IPS-11a (cell line): ENCODE results near the gene SLC9A3.
"Not testable (repeated sequence)": the region's sequence is repeated elsewhere in the genome, so short reads cannot be mapped to it uniquely, and the experiment has no call there.

Experiments
- H3K4me3 ChIP-seq: one replicate; pipeline ENCODE4 v1.5.1; 2013; ENCODE audit warnings: low read depth, low read length, control low read depth

The SLC9A3 gene

DNA sequence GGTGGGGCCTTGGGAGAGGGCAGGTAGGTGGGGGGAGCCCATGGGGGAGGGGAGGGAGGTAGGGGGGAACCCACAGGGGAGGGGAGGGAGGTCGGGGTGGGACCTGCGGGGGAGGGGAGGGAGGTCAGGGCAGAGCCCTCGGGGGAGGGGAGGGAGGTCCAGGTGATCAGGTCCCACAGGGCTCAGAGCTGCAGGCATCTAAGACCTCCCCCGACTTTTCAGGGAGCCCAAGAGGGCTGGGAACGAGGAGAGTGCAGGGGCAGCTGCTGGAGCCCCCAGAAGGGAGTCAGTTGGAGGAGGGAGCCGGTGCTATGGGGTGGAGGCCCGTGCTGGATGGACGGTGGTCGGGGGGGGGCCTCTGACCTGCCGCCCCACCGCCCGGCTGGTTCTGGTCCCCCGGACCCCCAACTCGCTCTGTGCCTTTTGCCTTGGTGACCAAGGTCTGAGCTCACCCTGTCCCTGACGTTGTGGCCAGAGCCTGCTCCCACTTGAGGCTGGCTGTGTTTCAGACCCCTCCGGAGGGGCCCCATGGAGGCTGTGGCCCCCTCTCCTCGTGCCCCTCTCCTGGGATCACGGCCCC, 31.8 kb downstream of the SLC9A3 start:
- H3K4me3 ChIP-seq, result no peak overlapping the region

DNA sequence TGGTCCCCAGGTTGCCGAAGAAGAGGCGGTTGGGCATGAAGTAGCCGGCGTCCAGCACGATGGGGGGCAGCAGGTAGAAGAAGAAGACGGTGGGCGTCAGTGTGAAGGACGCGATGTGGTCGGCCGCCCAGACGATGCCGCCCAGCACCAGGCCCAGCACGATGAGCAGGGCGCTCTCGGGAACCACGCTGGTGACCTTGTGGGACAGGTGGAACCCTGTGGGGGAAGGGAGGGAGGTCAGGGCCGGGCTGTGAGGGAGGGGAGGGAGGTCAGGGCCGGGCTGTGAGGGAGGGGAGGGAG, 32.4 kb downstream of the SLC9A3 start:
- no peak overlapping the region for H3K4me3 ChIP-seq

DNA sequence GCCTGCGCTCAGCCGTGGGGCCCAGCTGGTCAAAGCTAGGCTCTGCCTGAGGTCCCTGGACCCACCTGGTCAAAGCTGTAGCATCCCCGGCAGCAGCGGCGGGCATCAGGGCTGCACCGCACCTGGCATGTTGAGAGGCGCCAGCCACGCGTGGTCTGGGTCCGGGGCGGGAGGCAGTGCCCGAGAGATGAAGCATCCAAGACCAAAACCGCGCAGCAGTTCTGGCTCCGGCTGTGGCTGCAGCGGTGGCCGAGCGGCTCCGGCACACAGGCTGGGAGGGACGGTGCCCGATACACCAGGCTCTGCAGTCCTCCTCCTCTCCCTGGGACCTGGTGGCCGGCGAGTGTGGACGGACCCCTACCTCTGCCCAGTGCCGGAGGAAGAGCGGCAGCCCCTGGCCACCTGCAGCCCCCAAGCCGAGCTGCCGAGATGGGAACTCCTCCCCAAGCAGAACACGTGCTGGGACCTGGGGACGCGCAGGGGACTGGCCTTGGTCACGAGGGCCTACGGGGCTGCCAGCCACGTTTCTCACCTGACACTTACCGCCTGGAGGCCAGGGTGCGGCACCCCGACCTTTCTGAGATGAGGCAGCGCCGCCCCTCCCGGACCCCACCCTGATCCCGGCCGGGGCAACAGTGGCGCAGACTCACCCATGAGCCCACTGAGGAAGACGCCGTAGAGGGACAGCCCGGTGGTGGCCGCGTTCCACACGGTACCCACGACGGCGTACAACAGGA, 33.0 kb downstream of the SLC9A3 start:
- H3K4me3 ChIP-seq, result no peak overlapping the region

DNA sequence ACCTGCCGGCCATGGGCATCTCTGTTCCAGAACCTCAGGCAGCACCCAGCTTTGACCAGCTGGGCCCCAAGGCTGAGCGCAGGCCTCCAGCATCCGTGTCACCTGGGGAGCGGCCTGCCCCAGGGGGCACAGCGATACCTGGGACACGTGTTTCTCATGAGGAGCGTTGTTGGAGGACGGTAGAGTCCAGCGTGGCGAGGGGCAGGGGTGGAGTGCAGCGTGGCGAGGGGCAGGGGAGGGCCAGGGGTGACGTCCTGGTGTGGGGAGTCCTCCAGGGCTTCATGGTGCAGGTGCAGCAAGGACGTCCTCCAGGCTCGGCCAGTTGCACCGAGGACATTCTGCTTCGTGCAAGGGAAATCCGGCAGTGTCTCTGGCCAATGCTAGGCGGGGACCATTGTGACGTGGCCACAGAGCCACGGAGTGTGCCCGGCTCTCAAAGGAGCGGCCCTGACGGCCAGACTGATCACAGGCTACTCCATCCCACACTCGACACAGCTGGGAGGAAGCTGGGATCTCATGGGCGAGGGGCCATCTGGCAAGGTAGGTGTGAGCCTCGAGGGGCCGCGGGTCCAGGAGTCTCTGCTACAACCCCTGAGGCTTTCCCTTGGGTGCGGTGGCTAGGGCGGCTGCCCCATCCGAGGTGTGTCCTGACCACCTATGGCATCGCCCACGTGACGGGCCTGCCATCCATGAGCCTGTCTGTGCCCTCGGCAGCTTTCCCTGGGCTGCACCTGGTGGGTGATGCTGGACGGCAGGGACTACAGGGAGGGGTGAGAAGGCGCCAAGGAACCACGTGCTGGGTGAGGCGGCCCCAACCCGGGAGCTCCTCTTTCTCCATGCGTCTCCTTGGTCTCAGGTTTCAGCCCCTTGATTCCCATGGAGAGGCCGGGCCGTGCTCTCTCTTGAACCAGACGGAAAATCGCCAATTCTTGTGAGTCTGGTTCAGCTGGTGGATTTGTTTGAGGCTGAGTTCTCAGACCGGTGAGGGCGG, 33.8 kb downstream of the SLC9A3 start:
- H3K4me3 ChIP-seq, result no peak overlapping the region

DNA sequence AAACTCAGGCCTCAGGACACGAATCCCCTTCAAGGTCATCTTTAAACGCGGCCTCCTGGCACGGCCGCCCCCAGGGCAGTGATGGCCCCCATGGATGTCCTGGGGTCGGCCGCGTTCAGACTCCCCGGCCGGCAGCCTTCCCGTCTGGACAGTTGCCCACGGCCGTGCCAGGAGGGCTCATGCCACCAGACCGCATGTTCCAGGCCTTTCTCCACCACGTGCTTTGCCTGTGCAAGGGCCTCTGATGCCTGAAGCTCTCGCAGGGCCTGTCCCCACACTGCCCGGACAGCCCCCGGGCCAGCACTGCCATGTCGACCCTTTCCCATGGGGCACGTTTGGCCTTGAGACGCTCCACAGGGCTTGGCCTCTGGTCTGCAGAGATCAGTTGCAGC, 34.6 kb downstream of the SLC9A3 start:
- H3K4me3 ChIP-seq, result no peak overlapping the region

DNA sequence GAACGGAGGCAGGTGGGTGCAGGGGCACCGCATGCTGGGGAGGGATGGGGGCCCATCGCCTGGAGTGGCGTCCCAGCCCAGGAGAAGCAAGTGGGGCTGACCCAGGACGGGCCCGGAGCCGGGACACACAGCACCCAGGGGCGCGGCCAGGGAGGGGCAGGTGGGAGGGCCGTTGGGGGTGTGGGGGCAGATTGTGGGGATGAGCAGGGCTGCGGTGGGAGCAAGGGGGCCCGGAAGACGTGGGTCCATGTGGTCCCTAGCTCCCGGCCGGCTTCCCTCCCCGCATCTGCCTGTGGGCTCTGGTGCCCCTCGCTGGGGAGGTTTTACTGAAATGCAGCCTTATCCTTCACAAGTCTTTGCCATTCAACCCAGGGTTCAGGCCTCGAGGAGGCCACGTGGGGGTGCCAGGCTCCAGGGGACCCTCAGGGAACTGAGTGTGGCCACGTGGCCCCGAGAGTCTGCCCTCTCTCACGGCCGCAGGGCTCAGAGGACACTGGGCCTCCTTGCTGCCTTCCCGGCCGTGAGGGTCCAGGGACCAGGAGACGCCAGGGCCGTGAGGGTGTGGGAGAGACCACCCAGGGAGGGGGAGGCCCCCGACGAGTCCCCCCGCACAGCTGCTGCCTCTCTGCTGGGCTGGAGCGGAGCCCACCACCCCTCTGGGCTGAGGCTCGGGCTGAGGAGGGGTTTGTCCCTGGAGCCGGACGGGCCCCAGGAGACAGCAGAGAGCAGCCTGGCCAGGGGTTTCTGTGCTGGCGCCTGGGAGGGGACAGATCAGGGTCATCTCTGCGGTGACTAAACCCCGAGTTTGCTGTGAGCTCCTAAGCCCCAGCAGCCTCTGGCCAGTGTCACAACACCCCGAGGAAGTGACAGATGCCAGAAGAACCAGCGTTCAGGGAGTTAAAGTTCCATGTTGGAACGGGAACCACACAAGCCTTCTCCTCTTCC, 35.2 kb downstream of the SLC9A3 start:
- no peak overlapping the region for H3K4me3 ChIP-seq

DNA sequence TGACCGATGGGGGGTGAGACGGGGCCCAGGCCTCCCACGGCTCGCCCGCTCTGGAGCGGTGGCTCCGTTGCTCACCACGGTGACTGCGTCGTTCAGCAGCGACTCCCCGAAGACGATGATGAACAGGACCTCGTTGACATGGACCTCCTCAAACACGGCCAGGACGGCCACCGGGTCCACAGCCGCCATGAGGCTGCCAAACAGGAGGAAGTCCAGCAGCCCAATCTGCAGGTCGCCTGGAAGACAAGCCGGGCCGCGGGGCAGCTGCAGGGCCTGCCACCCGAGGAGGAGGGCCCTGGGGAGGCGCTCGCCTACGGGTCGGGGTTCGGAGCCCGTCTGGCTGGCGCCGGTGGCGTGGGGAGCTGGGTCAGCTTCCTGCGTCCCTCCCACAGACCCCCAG, 36.0 kb downstream of the SLC9A3 start:
- no peak overlapping the region for H3K4me3 ChIP-seq

DNA sequence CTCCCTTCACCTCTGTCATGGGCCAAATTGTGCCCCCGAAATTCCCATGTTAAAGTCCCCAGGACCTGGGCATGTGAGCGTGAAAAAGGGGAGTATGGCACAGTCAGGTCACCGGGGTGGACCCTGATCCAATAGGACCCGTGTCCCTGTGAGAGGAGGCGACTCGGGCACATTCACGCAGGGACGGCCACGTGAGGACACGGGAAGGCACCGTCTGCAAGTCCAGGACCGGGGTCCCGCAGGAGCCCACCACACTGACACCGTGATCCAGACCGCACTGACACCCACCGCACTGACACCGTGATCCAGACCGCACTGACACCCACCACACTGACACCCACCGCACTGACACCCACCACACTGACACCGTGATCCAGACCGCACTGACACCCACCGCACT, 37.7 kb downstream of the SLC9A3 start:
- H3K4me3 ChIP-seq, result not testable (repeated sequence)

DNA sequence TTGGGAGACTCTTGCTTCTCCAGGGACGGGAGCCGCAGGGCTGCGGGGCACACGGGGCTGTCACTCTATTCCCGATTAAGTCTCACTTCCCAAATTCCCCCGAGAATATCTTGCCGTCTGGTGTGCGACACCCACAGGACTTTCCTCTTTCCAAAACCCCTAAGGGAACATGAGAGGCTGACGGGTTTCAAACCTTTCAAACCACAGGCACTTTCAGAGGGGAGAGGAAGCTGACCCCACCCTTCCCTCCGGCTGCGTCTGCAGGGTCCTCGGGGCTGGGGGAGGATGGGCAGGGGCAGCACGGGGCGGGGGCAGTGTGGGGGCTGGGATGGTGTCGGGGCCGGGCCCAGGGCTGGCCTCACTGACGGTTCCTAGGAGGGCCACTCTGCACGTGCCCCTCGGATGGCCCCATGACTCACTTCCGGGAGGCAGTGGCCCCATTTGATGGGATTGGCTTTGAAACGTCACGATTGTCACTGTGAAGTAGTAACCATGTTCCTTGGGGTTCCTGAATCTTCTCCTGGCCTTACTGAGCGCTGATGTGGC, 38.2 kb downstream of the SLC9A3 start:
- H3K4me3 ChIP-seq, result no peak overlapping the region

DNA sequence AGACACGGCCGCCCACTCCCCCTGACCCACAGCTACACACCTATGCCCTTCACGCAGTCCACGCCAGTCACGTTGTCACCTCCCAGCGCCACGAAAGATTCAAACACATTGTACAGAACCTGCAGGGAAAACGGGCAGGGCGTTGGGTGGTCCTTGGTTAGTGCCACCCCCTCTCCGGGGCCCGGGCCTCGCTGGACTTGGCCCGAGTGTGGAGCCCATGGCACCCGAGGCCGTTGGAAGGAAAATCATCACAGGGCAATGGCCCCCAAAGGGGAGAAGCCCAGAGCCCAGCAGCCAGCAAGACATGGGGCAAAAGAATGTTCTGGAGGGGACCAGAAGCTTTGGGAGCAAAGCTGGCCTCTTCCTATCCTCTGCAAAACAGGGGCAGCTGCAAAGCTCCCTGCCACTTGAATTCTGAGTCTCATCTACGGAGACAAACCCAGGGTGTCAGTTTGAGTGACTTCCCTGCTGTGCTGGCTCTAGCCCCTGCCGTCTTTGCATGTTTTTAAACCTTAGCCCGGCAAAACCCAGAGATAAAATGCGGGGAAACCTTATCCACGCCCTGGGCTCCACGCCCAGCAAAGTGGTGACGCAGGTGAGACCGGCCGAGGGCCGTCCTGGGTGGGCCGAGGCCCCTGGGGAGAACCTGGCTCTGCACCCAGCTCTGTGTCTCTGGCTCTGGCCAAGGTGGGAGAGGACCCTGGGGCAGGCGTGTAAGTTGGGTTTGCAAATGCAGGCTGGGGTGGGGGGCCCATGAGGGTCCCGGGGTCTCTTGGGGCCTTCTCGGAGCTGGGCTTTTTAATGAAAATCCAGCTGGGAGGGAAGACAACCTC, 38.9 kb downstream of the SLC9A3 start:
- H3K4me3 ChIP-seq, result no peak overlapping the region

DNA sequence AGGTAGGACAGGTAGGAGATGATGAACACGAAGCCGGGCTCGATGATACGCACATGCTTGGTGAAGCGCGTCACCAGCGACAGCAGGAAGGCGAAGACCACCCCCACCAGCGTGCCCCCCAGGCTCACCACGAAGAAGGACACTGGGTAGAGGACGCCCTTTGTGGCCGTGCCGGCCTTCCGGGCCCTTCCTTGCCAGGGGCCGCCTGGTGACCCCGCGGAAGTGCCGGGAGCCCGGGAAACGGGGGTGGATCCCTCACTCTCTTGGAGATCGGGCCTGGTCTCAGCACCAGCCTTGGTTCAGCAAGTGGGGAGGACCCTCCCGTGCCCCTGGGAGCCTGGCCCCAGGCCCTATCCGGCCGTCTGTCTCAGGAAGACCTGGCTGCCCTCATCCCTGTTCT, 39.7 kb downstream of the SLC9A3 start:
- no peak overlapping the region for H3K4me3 ChIP-seq

DNA sequence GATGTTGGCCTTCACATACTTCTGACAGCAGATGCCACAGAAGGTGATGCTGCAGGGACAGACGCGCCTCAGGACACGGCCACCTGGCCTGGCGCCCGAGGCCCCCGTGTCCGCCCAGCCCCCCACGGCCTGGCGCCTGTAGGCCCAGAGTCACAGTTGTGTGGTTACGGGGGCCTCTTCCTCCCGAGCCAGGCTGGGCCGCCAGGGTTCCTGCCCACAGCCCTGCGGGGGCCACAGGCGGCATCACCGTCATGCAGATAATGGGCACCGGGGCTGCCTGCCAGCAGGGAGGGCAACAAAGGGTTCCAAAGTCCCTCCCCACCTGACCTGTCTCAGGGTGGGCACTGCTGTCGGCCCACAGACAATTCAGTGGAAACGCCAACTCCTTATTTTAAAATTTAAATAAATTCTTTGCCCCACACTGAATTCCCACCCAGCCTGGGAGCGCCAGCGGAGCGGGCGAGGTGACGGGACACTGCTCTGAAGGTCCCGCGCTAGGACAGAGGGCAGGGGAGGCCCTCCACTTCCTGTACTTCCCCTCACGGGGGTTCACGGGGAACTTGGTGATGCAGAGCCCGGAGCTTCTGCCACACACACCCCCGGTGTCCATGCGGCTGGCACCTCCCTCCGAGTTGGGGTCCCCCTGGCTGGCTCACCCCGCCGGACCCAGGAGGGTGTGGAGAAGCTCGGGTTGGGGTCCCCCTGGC, 40.7 kb downstream of the SLC9A3 start:
- no peak overlapping the region for H3K4me3 ChIP-seq

DNA sequence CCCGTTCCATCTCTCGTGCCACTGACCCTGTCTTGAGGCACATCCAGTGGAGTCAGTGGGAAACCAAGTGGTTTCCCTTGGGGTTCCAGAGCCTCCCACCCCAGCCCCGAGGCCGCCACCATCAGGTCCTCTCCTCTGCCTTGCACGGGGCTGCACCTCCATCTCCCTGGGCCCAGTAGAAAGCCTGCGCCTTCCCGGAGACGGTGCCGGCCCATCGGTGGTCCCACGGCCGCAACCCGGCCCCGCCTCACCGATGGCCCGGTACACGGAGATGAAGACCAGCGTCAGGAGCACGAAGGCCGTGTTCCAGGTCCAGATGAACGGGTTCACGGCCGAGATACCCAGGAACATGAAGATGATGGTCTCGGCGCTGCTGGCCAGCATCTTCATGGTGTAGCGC, 41.2 kb downstream of the SLC9A3 start:
- H3K4me3 ChIP-seq, result no peak overlapping the region

DNA sequence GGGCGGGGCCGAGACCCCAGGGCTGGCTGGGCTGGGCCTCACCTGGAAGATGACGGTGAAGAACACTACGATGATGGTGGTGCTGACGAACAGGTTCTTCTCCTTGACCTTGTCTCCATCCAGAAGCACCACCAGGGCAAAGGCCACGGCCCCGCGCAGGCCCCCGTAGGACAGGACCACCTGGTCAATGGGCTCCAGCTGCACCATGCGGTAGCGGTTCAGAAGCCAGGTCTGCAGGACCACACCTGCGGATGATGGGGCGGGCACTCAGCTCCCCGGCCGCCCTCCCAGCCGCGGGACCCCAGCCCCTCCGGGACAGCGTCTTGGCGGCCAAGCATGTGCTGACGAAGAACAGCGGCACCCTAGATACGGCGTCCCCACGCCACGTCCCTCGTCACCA, 41.7 kb downstream of the SLC9A3 start:
- H3K4me3 ChIP-seq, result no peak overlapping the region

DNA sequence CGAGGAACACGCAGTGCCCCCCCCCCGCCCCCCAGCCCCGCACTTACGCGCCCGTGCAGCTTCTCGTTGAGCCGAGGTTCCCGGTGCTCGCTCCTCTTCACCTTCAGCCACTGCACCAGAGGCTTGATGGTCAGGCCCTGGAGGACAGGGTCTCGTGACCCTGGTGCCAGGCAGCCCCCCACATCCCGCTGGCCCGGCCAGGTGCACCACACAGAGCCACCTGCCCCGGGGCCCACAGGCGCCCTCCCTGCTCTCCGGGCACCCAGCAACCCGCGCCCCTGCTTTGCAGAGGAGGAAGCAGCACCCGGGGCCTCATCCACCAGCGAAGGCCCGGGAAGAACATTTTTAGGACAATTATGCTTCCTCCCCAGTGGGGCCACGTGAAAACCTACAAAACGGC, 42.2 kb downstream of the SLC9A3 start:
- H3K4me3 ChIP-seq, result no peak overlapping the region

DNA sequence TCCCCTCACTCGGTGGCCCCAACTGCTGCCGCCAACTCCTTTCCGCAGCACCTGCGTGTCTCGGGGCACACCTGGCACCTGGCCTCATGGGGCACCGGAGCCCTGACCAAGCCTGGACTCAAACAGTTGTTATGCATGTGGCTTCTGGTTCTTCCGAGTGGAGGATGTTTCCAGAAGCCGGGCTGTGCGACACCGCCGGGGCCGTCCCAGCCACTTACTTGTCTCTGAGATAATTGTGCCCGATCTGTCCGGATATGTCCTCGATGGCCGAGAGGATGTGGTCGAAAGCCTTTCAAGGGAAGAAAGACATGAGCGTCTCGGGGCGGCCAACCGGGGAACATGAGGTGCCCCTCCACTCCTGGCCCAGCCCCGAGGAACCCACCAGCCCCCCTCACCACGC, 42.9 kb downstream of the SLC9A3 start:
- H3K4me3 ChIP-seq, result no peak overlapping the region

DNA sequence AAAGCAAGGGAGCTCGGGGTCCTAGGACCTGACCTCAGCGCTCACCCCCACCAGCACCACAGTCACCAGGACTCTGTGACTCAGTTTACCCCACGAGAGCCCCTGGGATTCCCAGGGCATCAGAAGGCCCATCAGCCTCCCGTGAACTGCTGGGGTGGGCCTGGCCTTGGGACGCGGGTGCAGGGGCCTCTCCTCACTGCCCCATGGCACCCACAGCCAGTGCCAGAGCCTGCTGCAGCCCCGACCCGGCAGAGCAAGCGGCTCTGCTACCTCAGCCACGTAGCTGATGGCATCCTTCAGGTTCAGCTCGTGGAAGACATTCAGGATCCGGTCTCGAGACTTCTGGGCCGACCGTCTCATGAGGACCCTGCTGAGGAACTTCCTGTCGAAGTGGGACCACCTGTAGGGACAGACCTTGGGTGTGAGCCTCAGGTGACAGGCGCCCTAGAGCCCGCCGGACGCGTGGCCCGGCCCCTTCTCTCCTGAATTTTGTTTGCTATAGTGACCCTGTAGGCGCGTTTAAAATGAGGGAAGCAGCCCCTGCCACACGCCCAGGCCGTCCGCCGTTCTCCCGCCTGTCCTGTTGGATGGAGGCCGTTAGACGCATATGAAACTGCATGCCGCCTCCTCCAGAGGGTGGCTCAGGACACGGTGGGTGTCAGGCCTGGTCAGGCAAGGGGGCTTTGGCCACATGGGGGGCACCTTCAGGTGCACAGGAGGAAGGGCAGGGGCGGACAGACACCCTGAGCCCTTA, 44.5 kb downstream of the SLC9A3 start:
- H3K4me3 ChIP-seq, result no peak overlapping the region

DNA sequence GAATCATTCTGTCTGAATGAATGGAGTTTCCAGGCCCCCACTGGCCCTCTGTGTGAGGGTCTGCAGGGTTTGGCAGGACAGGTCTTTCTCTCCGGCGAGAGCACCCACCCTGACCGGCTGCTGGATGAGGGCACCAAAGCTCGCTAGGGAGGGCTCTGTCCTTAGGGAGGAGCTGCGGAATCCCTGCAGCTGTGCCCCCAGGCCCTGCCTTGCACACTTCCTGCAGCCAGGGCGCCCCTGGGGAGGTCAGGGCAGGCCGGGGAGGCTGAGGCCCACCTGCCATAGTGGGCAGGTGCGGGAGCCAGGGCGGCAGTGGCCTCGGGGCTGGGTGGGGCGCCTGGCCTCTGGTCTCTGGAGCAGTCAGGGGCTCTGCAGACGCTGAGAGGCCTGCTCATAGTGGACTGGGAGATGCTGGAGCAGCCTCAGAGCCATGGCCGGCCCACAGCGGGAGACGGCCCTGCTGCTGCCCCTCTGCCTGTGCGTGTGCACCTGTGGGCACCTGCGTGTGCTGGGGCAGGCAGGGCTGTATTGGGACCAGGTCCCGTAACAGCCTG, 45.2 kb downstream of the SLC9A3 start:
- H3K4me3 ChIP-seq, result no peak overlapping the region
